GM10248 (cell line): ENCODE data around the gene AIFM3.
"Not testable (repeated sequence)": the region's sequence is repeated elsewhere in the genome, so short reads cannot be mapped to it uniquely, and the experiment has no call there.

ENCODE experiments used
- CTCF ChIA-PET: fragments of 300-600 bp; sonication (Branson Sonifier 250); formaldehyde crosslinking; extraction: SDS; loops from one replicate; lab custom pipeline; 2021; ENCODE audit warnings: antibody characterized with exemption; lab: Yijun Ruan, JAX
- POLR2A ChIA-PET: fragments of 350-650 bp; sonication (Branson Sonifier 250); formaldehyde crosslinking; extraction: SDS; loops from one replicate; lab custom pipeline; 2020; ENCODE audit warnings: antibody characterized with exemption; lab: Yijun Ruan, JAX
- DNase-seq: peaks from one replicate; pipeline ENCODE4 v3.0.0; 2012; ENCODE audit errors: extremely low spot score
- TF ChIP-seq, protein P1 (sequence below): IDR thresholded peaks from 2 replicates; pipeline ENCODE4 v1.5.1; 2012; ENCODE audit warnings: mild to moderate bottlenecking, low read depth; ENCODE audit errors: extremely low read depth, missing control alignments, control extremely low read depth

Gene AIFM3

DNA sequence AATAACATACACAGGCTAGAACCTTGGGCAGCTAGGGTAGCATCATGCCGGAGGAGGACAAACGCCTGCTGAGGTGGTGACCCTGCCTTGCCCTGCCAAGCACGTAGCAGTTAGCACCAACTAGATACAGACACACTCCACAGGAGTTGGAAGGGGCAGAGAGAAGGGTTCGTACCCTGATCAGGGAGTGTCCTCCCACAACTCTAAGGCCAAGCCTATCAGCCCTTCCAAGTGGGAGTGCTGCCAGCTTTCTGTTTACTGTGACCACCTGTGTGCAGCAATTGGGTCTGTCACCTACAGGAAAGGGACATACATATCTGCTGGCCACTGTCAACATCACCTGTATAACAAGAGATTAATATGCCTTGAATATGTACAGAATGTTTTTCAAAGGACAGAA is 36.7 kb downstream of the AIFM3 start:
- ChIA-PET CTCF (interaction anchor here (1.1 to 1.2 kb wide), 3 partner anchors 10 to 31 kb away, joined by 3 to 5 read pairs (median 3); partner anchors contain the start of gene LZTR1), POLR2A (no interaction called here)
- TF ChIP-seq, protein P1, sequence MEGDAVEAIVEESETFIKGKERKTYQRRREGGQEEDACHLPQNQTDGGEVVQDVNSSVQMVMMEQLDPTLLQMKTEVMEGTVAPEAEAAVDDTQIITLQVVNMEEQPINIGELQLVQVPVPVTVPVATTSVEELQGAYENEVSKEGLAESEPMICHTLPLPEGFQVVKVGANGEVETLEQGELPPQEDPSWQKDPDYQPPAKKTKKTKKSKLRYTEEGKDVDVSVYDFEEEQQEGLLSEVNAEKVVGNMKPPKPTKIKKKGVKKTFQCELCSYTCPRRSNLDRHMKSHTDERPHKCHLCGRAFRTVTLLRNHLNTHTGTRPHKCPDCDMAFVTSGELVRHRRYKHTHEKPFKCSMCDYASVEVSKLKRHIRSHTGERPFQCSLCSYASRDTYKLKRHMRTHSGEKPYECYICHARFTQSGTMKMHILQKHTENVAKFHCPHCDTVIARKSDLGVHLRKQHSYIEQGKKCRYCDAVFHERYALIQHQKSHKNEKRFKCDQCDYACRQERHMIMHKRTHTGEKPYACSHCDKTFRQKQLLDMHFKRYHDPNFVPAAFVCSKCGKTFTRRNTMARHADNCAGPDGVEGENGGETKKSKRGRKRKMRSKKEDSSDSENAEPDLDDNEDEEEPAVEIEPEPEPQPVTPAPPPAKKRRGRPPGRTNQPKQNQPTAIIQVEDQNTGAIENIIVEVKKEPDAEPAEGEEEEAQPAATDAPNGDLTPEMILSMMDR, result no peak
- no peak for DNase-seq

DNA sequence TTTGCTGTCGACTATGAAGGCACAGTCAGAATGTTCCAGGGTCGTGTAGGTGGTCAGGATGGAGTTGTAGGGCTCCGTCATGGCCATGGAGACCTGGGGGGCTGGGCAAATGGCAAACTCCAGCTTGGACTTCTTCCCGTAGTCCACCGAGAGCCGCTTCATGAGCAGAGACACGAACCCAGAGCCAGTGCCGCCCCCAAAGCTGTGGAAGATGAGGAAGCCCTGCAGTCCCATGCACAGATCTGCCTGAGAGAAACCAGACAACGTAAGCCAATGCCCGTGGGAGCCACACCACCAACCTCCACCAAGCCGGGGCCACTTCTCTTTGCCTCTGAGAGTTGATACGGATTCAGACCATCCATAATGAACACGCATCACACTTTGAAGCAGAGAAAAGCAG is 42.2 kb downstream of the AIFM3 start:
- DNase-seq, POLR2A ChIA-PET: not testable (repeated sequence)
- CTCF ChIA-PET, result interaction anchor here (1.0 to 1.7 kb wide), 3 partner anchors 9 to 123 kb away, joined by 3 read pairs; no protein-coding TSS in a partner anchor

DNA sequence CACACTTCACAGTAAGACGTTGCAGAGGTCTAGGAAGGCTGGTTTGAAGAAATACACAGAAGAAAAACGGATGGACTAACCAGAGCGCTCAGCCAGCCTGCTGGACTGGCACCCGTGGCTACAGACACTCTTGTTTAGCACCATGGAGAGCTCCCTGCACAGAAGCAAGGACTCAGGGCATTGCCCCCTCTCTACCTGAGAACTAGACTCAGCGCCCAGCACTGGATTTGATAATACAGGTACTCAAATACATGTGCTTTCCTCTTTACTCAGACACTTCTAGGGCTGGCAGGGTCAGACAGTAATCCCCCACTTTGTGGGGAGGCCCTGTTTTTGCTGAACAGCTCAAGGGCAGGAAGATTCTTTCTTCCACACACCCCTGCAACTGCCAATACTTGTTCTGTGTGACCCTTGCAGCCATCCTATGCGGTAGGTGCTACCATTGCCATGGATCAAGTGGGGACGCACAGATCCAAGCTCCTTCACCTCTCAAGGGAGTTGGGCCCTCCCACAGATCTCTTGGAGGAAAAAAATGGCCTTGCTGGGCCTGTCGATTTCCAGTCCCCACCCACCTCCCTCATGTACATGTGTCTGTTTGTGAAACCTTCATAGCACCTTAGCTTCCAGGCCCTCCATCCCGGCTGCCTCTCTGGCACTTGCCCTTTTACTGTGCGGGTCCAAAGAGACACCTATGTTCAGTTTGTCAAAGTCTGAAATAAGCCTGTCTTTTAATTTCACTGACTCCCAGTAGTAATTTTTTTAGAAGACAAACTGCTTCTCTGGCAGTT is 42.8 kb downstream of the AIFM3 start:
- ChIA-PET CTCF (interaction anchor here (1.0 to 1.7 kb wide), 3 partner anchors 10 to 124 kb away, joined by 3 read pairs; no protein-coding TSS in a partner anchor), POLR2A (no interaction called here)
- TF ChIP-seq, protein P1, result no peak
- peak; percentile 45 for DNase-seq

DNA sequence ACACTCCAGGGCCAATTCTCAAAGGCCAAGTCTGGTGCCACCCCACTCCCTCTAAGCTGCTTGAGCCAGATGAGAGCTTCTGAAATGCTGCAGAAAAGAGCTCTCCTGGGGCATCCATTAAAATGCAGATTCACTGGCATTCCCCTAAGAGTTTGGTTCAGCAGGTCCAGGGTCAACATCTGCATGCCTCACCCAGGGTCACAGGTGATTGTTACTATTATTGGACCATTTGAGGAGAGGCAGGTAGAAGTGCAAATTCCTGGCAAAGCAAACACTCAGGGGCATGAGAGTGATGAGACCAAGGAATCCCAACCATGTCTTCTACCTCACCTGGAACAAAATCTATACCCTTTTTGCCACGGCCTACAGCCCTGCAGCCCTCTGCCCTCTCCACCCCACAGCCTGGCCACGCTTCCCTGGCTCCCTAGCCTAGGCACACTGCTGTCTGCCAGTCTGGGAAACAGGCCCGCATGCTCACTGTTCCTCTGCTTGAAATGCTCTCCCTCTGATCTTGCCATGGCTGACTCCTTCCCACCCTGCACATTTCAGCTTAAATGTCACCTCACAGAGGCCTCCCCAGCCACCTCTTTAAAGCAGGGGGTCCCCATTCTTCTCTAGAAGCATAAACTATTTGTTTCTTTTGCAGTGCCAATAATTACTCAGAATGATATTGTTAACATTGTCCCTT is 43.5 kb downstream of the AIFM3 start:
- CTCF ChIA-PET, result interaction anchor here (1.3 to 1.7 kb wide), 2 partner anchors 10 to 125 kb away, joined by 3 read pairs; no protein-coding TSS in a partner anchor
- POLR2A ChIA-PET, result no interaction called here
- DNase-seq, result no peak
- TF ChIP-seq, protein P1, result no peak

DNA sequence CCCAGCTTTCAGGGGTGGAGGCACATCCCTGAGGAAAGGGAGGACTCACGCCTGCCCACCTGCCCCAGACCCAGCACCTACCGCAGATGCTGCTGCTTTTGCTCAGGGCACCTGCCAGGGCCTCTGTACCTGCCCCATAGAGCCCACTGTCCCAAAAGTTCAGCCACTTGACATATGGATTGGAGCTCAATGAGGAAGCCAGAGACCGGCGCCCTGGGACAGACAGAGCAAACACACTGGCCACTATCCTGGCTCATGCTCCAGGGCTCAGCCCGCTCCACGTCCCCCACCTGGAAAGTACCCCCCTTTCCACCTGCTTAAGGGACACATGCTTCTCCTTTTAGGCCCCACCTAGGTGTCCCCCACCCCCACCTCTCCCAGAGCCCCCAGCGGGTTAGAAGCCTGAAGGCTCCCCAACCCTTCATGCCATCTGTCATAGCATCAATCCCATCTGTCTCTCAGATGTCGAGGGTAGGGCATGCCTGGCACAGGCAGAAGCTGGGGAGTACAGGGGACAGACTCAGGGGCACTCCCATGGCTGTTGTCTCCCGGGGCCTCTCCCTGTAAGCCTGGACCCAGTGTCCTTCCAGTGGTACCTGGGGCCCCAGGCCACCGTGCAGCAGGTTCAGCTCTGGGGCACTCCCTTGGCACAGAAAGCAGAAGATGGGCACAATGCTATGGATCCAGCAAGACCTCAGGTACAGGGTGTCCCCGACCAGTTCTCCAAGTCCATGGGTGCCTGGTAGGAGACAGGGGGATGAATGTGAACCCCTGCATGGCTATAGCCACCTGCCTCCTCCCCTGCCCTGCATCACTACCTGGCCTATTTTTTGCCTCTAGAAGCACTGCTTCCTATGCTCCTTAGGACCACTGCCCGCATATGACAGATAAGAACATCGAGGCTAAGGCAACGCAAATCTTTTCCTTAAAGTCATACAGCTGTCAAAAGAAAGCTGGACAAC is 45.7 kb downstream of the AIFM3 start:
- DNase-seq, result no peak
- ChIA-PET POLR2A (interaction anchor here (0.5 kb wide), 1 partner anchor 11 kb away, joined by 3 read pairs; the partner anchor contains the start of gene THAP7), CTCF (interaction anchor here (1.1 to 1.5 kb wide), 2 partner anchors 9 to 10 kb away, joined by 3 to 5 read pairs; partner anchors contain the start of gene THAP7)
- TF ChIP-seq, protein P1, result no peak

DNA sequence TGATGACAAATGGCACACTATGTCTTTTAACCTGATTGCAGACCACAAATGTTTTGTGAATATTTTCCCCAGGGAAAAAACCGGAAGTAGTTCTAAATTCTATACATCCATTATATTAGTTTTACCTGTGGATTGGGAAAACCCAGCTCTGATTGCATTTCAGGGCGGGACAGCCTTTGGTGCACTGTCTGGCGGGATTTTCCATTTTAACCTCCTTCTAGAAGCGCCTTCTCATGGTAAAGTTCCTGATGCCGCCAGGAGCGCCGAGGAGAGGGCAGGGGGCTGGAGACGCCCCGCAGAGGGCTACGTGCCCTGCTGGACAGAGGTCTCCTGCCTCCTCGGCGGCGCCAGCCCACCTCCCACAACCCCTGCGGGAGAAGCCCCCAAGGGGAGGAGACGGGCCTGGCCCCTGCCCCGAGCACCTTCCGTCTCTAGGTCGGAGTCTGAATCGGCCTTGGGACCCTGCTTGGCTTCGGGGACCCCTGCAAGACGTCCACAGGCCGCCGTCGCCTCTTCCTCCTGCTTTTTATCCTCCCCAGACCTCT is 46.7 kb downstream of the AIFM3 start:
- ChIA-PET POLR2A (no interaction called here), CTCF (interaction anchor here (1.1 kb wide), 1 partner anchor 10 kb away, joined by 3 read pairs; no protein-coding TSS in a partner anchor)
- TF ChIP-seq, protein P1, result no peak
- DNase-seq, result no peak
